ENCODE measurements around the gene SLC17A2.

The SLC17A2 gene

GRCh38 chr6:25930532-25931410 is at the start of gene SLC17A2:
TSS of gene SLC17A2 (minus strand) at chr6:25930691. CDS start at chr6:25925796, 4,895 bp downstream.
- FAIRE-seq: no peak

GRCh38 chr6:25975923-25976560 is 45.6 kb upstream of the SLC17A2 start:
- FAIRE-seq: no peak

GRCh38 chr6:25973923-25974555 is 43.5 kb upstream of the SLC17A2 start:
- FAIRE-seq: no peak

GRCh38 chr6:25972902-25973301 is 42.4 kb upstream of the SLC17A2 start:
- no peak for FAIRE-seq

- no peak for FAIRE-seq
These were observed 41.6 kb upstream of the SLC17A2 start for GRCh38 chr6:25972128-25972527.

- FAIRE-seq: no peak
These were observed 40.8 kb upstream of the SLC17A2 start for GRCh38 chr6:25971187-25971821.

- FAIRE-seq: no peak
These were observed 38.3 kb upstream of the SLC17A2 start for GRCh38 chr6:25968769-25969168.

- FAIRE-seq: no peak
These were observed 36.2 kb upstream of the SLC17A2 start for GRCh38 chr6:25966711-25967110.

- no peak for FAIRE-seq
These were observed 34.6 kb upstream of the SLC17A2 start for GRCh38 chr6:25965058-25965457.

- no peak for FAIRE-seq
These were observed 33.1 kb upstream of the SLC17A2 start for GRCh38 chr6:25963426-25964123.

- no peak for FAIRE-seq
These were observed 31.9 kb upstream of the SLC17A2 start, which contains the start of gene TRIM38 for GRCh38 chr6:25962149-25963127. TSS of gene TRIM38 (plus strand) at chr6:25962802. CDS start at chr6:25966523, 3,721 bp downstream.

GRCh38 chr6:25961619-25962148 is 31.2 kb upstream of the SLC17A2 start:
- FAIRE-seq: no peak

- no peak for FAIRE-seq
These were observed 30.2 kb upstream of the SLC17A2 start for GRCh38 chr6:25960734-25961133.

GRCh38 chr6:25959890-25960536 is 29.5 kb upstream of the SLC17A2 start:
- no peak for FAIRE-seq

GRCh38 chr6:25958700-25959162 is 28.2 kb upstream of the SLC17A2 start:
- no peak for FAIRE-seq

GRCh38 chr6:25956226-25956625 is 25.7 kb upstream of the SLC17A2 start:
- FAIRE-seq: no peak

- FAIRE-seq: no peak
These were observed 24.3 kb upstream of the SLC17A2 start for GRCh38 chr6:25954756-25955155.

- FAIRE-seq: no peak
These were observed 23.2 kb upstream of the SLC17A2 start for GRCh38 chr6:25953733-25954132.

- no peak for FAIRE-seq
These were observed 22.0 kb upstream of the SLC17A2 start for GRCh38 chr6:25952535-25952934.
